HepG2 (cell line): ENCODE results near the gene LDAH. TPM values are rescaled to one million over a fixed set of nuclear protein-coding genes. Genes with fewer than 3 reads are reported as not detected.

ENCODE experiments used
- ATAC-seq: fragments of 200-7000 bp; cut with Tn5 transposase; 3 replicates; pipeline ENCODE4 v1.9.1; 2020; ENCODE audit warnings: mild to moderate bottlenecking, moderate library complexity
- BruUV-seq: library from RNA; stranded (reverse); fragments of 400-500 nt; replicated peaks from 2 replicates; lab custom pipeline; 2021; lab: Mats Ljungman, UMichigan
- CTCF ChIA-PET: fragments of 300-600 bp; formaldehyde crosslinking; extraction: SDS; loops from one replicate; lab custom pipeline; 2021; ENCODE audit warnings: low total read pairs, inconsistent platforms, low intra/inter-chr PET ratio; lab: Yijun Ruan, JAX
- POLR2A ChIA-PET: fragments of 350-600 bp; sonication (Branson Sonifier 250); formaldehyde crosslinking; loops from one replicate; lab custom pipeline; 2020; ENCODE audit warnings: antibody characterized with exemption, inconsistent platforms; lab: Yijun Ruan, JAX
- DNase-seq: peaks from one replicate; pipeline ENCODE4 v3.0.0-alpha.2; 2015; ENCODE audit warnings: low spot score
- FAIRE-seq: peaks from 3 replicates; lab custom pipeline; 2011; peaks lifted over from hg19 to GRCh38; lab: Jason Lieb, UNC
- H2AFZ ChIP-seq: one replicate; pipeline ENCODE4 v1.6.1; 2011; ENCODE audit warnings: low read length, inconsistent platforms
- H3K27ac ChIP-seq: fragments of 300-600 bp; 3 replicates; pipeline ENCODE4 v1.8.0; 2011; ENCODE audit warnings: mixed run types, mild to moderate bottlenecking, mixed read lengths, low read length, inconsistent platforms; ENCODE audit not compliant: insufficient read depth; ENCODE audit errors: extremely low read length
- H3K27me3 ChIP-seq, 2 experiments: fragments of 200-600 bp in 1 of 2; 2 replicates in 1 of 2; 3 replicates in 1 of 2; pipeline versions ENCODE4 v1.6.0 to v1.8.0; 2011; ENCODE audit warnings: low read length in 2 of 2, mild to moderate bottlenecking in 2 of 2, moderate library complexity in 2 of 2, inconsistent platforms in 1 of 2; ENCODE audit not compliant: insufficient read depth in 2 of 2, control insufficient read depth in 1 of 2
- H3K36me3 ChIP-seq, 2 experiments: fragments of 200-600 bp in 1 of 2; replicated peaks in 1 of 2; 2 replicates in 1 of 2; 3 replicates in 1 of 2; pipeline versions ENCODE4 v1.5.1 to v1.8.0; 2011; ENCODE audit warnings: low read length in 2 of 2, inconsistent platforms in 1 of 2; ENCODE audit not compliant: insufficient read depth in 2 of 2, control insufficient read depth in 1 of 2
- H3K4me1 ChIP-seq: 2 replicates; pipeline ENCODE4 v1.5.1; 2012; ENCODE audit warnings: low read length, inconsistent platforms; ENCODE audit not compliant: insufficient read depth
- H3K4me2 ChIP-seq: 2 replicates; pipeline ENCODE4 v1.6.0; 2011; ENCODE audit warnings: low read depth, low read length, inconsistent platforms
- H3K4me3 ChIP-seq, 3 experiments: fragments of 200-600 bp in 1 of 3; sonication (generic), shearing (Covaris generic) in 1 of 3; replicated peaks in 1 of 3; 2 replicates each; pipeline ENCODE4 v1.5.1; 2011 to 2016; ENCODE audit warnings: low read length in 3 of 3, inconsistent platforms in 2 of 3, low read depth in 2 of 3, mild to moderate bottlenecking in 2 of 3, control low read depth in 1 of 3, mixed read lengths in 1 of 3; ENCODE audit not compliant: insufficient read depth in 1 of 3
- H3K79me2 ChIP-seq: one replicate; pipeline ENCODE4 v1.6.1; 2011; ENCODE audit warnings: low read length, inconsistent platforms; ENCODE audit not compliant: insufficient read depth
- H3K9ac ChIP-seq: 2 replicates; pipeline ENCODE4 v1.6.0; 2011; ENCODE audit warnings: mild to moderate bottlenecking, low read depth, low read length, inconsistent platforms; ENCODE audit not compliant: insufficient read depth
- H3K9me3 ChIP-seq: 2 replicates; pipeline ENCODE4 v1.5.1; 2012; ENCODE audit warnings: mild to moderate bottlenecking, low read length
- H4K20me1 ChIP-seq: 2 replicates; pipeline ENCODE4 v1.6.0; 2011; ENCODE audit warnings: inconsistent platforms, mild to moderate bottlenecking, low read length, moderate library complexity; ENCODE audit not compliant: insufficient read depth
- CBX1 ChIP-seq: IDR thresholded peaks from one replicate; pipeline ENCODE4 v1.6.1; 2016; ENCODE audit warnings: antibody characterized with exemption, low read depth
- HOXA5 ChIP-seq: sonication (generic); formaldehyde crosslinking; IDR thresholded peaks from 2 replicates; pipeline ENCODE4 v1.4.0; 2020; ENCODE audit warnings: missing genetic modification reagents
- JUND ChIP-seq: sonication (generic); formaldehyde crosslinking; IDR thresholded peaks from 2 replicates; pipeline ENCODE4 v1.8.0; 2022; ENCODE audit warnings: mild to moderate bottlenecking, missing genetic modification reagents
- SYNCRIP ChIP-seq: fragments of 200-400 bp; formaldehyde crosslinking; IDR thresholded peaks from 2 replicates; pipeline ENCODE4 v1.6.1; 2018; ENCODE audit warnings: mild to moderate bottlenecking, low read depth, low read length; ENCODE audit not compliant: insufficient read depth
- XRCC5 ChIP-seq: fragments of 200-400 bp; formaldehyde crosslinking; optimal IDR thresholded peaks from 2 replicates; pipeline ENCODE3; 2017; ENCODE audit warnings: mild to moderate bottlenecking, low read length
- ZFP36L1 ChIP-seq: sonication (generic); formaldehyde crosslinking; IDR thresholded peaks from 2 replicates; pipeline ENCODE4 v1.8.0; 2022; ENCODE audit warnings: mild to moderate bottlenecking, missing genetic modification reagents, moderate library complexity
- ZKSCAN5 ChIP-seq: sonication (generic); formaldehyde crosslinking; IDR thresholded peaks from 2 replicates; pipeline ENCODE4 v1.5.1; 2020; ENCODE audit warnings: mild to moderate bottlenecking, missing genetic modification reagents
- ZNF232 ChIP-seq: sonication (generic); formaldehyde crosslinking; IDR thresholded peaks from 2 replicates; pipeline ENCODE4 v1.4.0; 2020; ENCODE audit warnings: missing genetic modification reagents, borderline replicate concordance
- ZNF567 ChIP-seq: sonication (generic); formaldehyde crosslinking; IDR thresholded peaks from 2 replicates; pipeline ENCODE4 v1.8.1; 2023; ENCODE audit warnings: mild to moderate bottlenecking, missing genetic modification reagents, borderline replicate concordance
- ZNF709 ChIP-seq: sonication (generic); formaldehyde crosslinking; IDR thresholded peaks from 2 replicates; pipeline ENCODE4 v1.5.0; 2020; ENCODE audit warnings: mild to moderate bottlenecking, missing genetic modification reagents
- ZSCAN9 ChIP-seq: IDR thresholded peaks from 2 replicates; pipeline ENCODE4 v1.6.1; 2016; ENCODE audit warnings: borderline replicate concordance
- WGBS: methylation state at CpG from one replicate; pipeline ENCODE4 v1.1.6; 2017; ENCODE audit warnings: low lambda C conversion rate; 5-methylcytosine and 5-hydroxymethylcytosine counted together
- in situ Hi-C: cut with HindIII; loops from 2 replicates; pipeline ENCODE4 v1.10.0; 2017; ENCODE audit warnings: low pct_unique_long_range_greater_than_20kb; ENCODE audit not compliant: extremely low pct_ligation_motif_present
- intact Hi-C: fragments of 100-400 bp; cut with micrococcal nuclease; formaldehyde crosslinking; loops from one replicate; pipeline ENCODE4 v1.10.0; 2022; ENCODE audit not compliant: unreplicated experiment
- polyA plus RNA-seq, 8 experiments: library from polyadenylated mRNA; depleted of rRNA in 3 of 8; stranded (reverse) in 7 of 8; unstranded in 1 of 8; fragments of >200 nt; fragmentation: Illumina TruSeq in 4 of 8; extraction: Trizol in 4 of 8; gene quantifications; 2 replicates each; pipeline versions ENCODE4 v1.2.1 to v1.2.3, GENCODE V29; 2011 to 2016; ENCODE audit warnings: low read depth in 4 of 8, missing spikeins in 1 of 8, mixed read lengths in 1 of 8; ENCODE audit not compliant: insufficient read depth in 1 of 8
- total RNA-seq, 5 experiments: library from RNA; depleted of rRNA; stranded (reverse); fragments of >200 nt; fragmentation: Illumina TruSeq; extraction: Trizol; gene quantifications; 2 replicates each; pipeline ENCODE4 v1.2.3, GENCODE V29; 2016; ENCODE audit warnings: low read depth in 1 of 5
- TF ChIP-seq, protein P1 (sequence below): sonication (generic); formaldehyde crosslinking; IDR thresholded peaks from 2 replicates; pipeline ENCODE4 v1.4.0; 2020; ENCODE audit warnings: mild to moderate bottlenecking, missing genetic modification reagents, borderline replicate concordance

The LDAH gene
- total and polyA plus RNA-seq, 2 of the 13 experiments (the other 11 are each of a cell fraction or from before 2014, with no cell fraction given), result 28.8 to 46.2 TPM

GRCh38 chr2:20724500-20725053, 98.3 kb downstream of the LDAH start:
- DNase-seq (no peak), FAIRE-seq (no peak), ATAC-seq (no peak)
- no TSS peak for BruUV-seq
- no peak overlapping the region for H3K9ac ChIP-seq
- ChIA-PET POLR2A (no interaction called here), CTCF (no interaction called here)
- H3K36me3 ChIP-seq, result peaks cover 1 to 17% of the 10 kb centered on the region in 2 experiments; a peak in 4 of 5 replicates
- intact Hi-C loops, result no loop called here
- no peak overlapping the region for H3K4me2 ChIP-seq
- in situ Hi-C loops, result no loop called here
- TF ChIP-seq HOXA5 (CRISPR knock-in tag) (no peak), CBX1 (no peak), SYNCRIP (no peak), ZFP36L1 (CRISPR knock-in tag) (no peak), ZKSCAN5 (CRISPR knock-in tag) (no peak), ZSCAN9 (no peak), XRCC5 (no peak), ZNF232 (no peak), ZNF709 (CRISPR knock-in tag) (no peak), JUND (CRISPR knock-in tag) (no peak), ZNF567 (no peak)
- TF ChIP-seq, protein P1, sequence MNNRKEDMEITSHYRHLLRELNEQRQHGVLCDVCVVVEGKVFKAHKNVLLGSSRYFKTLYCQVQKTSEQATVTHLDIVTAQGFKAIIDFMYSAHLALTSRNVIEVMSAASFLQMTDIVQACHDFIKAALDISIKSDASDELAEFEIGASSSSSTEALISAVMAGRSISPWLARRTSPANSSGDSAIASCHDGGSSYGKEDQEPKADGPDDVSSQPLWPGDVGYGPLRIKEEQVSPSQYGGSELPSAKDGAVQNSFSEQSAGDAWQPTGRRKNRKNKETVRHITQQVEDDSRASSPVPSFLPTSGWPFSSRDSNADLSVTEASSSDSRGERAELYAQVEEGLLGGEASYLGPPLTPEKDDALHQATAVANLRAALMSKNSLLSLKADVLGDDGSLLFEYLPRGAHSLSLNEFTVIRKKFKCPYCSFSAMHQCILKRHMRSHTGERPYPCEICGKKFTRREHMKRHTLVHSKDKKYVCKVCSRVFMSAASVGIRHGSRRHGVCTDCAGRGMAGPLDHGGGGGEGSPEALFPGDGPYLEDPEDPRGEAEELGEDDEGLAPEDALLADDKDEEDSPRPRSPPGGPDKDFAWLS (CRISPR knock-in tag), result no peak
- H3K27me3 ChIP-seq, result no peaks in the 10 kb centered on the region
- no peaks in the 10 kb centered on the region for H3K9me3 ChIP-seq
- no peak overlapping the region for H3K4me3 ChIP-seq
- H4K20me1 ChIP-seq, result peaks cover 6% of the 10 kb centered on the region; the same call in 1 of the 2 replicates
- H2AFZ ChIP-seq, result no peak overlapping the region
- peaks cover 22% of the 10 kb centered on the region for H3K4me1 ChIP-seq
- H3K27ac ChIP-seq, result no peak overlapping the region
- H3K79me2 ChIP-seq, result peaks cover under 1% of the 10 kb centered on the region
- WGBS, result 97% methylated on average over 3 of the region's 3 CpGs
